DND-41 (cell line): ENCODE measurements around the gene CDH10.

Experiments used
- CTCF ChIP-seq: IDR thresholded peaks from 2 replicates; pipeline ENCODE4 v1.5.1; 2012; ENCODE audit warnings: borderline replicate concordance, low read length, moderate library complexity, mild to moderate bottlenecking; ENCODE audit not compliant: poor library complexity, severe bottlenecking; ENCODE audit errors: extremely low read depth
- EZH2 ChIP-seq: IDR thresholded peaks from 3 replicates; pipeline ENCODE4 v1.6.1; 2012; ENCODE audit warnings: borderline replicate concordance, low read depth, mild to moderate bottlenecking, moderate library complexity, low read length, inconsistent platforms; ENCODE audit not compliant: severe bottlenecking

DNA sequence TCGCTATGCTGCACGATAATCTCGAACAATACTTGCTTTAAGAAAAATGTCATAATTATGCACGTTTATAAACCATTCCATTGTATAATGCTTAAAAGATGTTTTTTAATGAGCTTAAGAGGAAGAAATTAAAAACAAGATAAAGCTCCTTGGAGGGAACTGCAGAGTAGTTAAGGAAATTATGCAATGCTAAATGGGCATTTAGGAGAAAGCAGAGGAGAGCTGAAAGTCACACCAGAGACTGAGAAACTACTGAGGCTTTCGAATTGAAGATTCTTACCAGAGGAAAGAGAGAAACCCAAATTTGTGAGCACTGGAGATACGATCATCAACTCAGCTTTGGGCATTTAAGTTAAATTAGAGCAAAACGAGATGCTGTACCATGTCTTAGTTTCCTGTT, 119.4 kb downstream of the CDH10 start:
- no peak for TF ChIP-seq CTCF
- TF ChIP-seq EZH2: no peak
